ENCODE data around the gene LIPM. TPM values are rescaled to one million over a fixed set of nuclear protein-coding genes. Genes with fewer than 3 reads are reported as not detected.

LIPM gene, protein sequence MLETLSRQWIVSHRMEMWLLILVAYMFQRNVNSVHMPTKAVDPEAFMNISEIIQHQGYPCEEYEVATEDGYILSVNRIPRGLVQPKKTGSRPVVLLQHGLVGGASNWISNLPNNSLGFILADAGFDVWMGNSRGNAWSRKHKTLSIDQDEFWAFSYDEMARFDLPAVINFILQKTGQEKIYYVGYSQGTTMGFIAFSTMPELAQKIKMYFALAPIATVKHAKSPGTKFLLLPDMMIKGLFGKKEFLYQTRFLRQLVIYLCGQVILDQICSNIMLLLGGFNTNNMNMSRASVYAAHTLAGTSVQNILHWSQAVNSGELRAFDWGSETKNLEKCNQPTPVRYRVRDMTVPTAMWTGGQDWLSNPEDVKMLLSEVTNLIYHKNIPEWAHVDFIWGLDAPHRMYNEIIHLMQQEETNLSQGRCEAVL
- total RNA-seq (not detected), polyA plus RNA-seq (not detected)

GRCh38 chr10:88802523-88803285 lies at the start of gene LIPM:
Gene LIPM, plus strand, starts transcription at chr10:88802730. Its CDS starts 167 bp downstream, at chr10:88802897.
- WGBS, 2 donors: 66 to 80% methylated on average over 2 of the region's 2 CpGs

DNA sequence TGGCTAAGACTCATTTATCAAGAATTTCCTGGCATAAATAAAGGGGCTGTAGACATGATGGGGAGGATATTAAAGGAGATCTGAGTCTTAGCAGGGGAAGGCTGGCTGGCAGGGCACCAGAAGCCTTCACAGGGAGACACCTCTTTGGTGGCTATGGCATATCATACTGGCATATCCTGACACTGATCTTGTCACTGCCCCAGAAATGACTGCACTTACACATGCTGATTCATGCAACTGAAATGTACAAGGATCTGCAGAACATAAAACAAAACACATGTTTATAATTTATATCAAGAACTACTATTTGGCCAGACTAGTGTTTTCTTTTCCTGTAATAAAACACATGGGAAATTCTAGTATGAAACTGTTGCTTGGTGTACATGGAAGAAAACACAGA lies 48.2 kb upstream of the LIPM start:
- no peaks in the 10 kb centered on the region for H3K4me1 ChIP-seq
- no peak for DNase-seq
- intact Hi-C loops (cut with DNase I): no loop called here
- TF ChIP-seq, protein P1, sequence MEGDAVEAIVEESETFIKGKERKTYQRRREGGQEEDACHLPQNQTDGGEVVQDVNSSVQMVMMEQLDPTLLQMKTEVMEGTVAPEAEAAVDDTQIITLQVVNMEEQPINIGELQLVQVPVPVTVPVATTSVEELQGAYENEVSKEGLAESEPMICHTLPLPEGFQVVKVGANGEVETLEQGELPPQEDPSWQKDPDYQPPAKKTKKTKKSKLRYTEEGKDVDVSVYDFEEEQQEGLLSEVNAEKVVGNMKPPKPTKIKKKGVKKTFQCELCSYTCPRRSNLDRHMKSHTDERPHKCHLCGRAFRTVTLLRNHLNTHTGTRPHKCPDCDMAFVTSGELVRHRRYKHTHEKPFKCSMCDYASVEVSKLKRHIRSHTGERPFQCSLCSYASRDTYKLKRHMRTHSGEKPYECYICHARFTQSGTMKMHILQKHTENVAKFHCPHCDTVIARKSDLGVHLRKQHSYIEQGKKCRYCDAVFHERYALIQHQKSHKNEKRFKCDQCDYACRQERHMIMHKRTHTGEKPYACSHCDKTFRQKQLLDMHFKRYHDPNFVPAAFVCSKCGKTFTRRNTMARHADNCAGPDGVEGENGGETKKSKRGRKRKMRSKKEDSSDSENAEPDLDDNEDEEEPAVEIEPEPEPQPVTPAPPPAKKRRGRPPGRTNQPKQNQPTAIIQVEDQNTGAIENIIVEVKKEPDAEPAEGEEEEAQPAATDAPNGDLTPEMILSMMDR (IDR thresholded peaks at IDR 0.05): no peak
- no peak for TF ChIP-seq POLR2AphosphoS5 (IDR thresholded peaks at IDR 0.05)
- no peak for TF ChIP-seq POLR2A (IDR thresholded peaks at IDR 0.05)
- no peak for TF ChIP-seq EP300 (IDR thresholded peaks at IDR 0.05)
- no peaks in the 10 kb centered on the region for H3K27me3 ChIP-seq
- H3K9me3 ChIP-seq: peaks cover 0 to under 1% (median 0%) of the 10 kb centered on the region in 4 donors
- H3K27ac ChIP-seq: no peak overlapping the region
- no peaks in the 10 kb centered on the region for H3K36me3 ChIP-seq
- H3K4me3 ChIP-seq: no peak overlapping the region

More at GRCh38 chr10:88802523-88803285, at the start of gene LIPM:
- Histone ChIP-seq H3K27ac (no peak within 1 kb of the TSS), H3K27me3 (no peaks in the 10 kb centered on the region), H3K9me3 (no peaks in the 10 kb centered on the region), H3K4me1 (no peaks in the 10 kb centered on the region), H3K4me3 (no peak within 1 kb of the TSS), H3K36me3 (no peaks in the 10 kb centered on the region)
- no peak for DNase-seq
- intact Hi-C loops (cut with DNase I): no loop called here
- TF ChIP-seq POLR2A (IDR thresholded peaks at IDR 0.05) (no peak), POLR2AphosphoS5 (IDR thresholded peaks at IDR 0.05) (no peak), EP300 (IDR thresholded peaks at IDR 0.05) (no peak)
- TF ChIP-seq, protein P1 (IDR thresholded peaks at IDR 0.05): no peak

- H3K36me3 ChIP-seq: no peaks in the 10 kb centered on the region
- 56 to 84% methylated on average over 3 of the region's 3 CpGs for WGBS, 2 donors
- TF ChIP-seq POLR2AphosphoS5 (IDR thresholded peaks at IDR 0.05) (no peak), EP300 (IDR thresholded peaks at IDR 0.05) (no peak), POLR2A (IDR thresholded peaks at IDR 0.05) (no peak)
- TF ChIP-seq, protein P1 (IDR thresholded peaks at IDR 0.05): no peak
- H3K9me3 ChIP-seq: no peaks in the 10 kb centered on the region
- H3K4me3 ChIP-seq: no peak overlapping the region
- DNase-seq: no peak
- H3K4me1 ChIP-seq: no peaks in the 10 kb centered on the region
- no peak overlapping the region for H3K27ac ChIP-seq
- H3K27me3 ChIP-seq: no peaks in the 10 kb centered on the region
- intact Hi-C loops (cut with DNase I): no loop called here
Measured at GRCh38 chr10:88755753-88756152, 46.8 kb upstream of the LIPM start.

DNA sequence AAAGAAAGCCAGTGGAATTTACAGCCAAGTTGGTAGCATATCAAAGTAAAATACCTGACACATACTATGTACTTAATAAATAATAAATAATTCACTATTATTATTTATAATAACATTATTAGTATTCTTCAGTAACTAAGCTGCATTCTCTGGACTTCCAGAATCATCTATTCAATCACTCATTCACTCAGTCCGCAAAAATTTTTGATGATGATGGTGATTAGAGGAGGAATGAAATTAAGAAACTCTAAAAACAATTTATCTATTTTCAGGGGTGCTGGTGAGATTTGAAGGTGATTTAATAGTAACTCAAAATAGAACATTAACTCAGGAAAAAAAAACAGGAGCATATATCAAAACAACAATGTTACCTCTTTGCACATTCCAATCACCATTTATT lies 45.9 kb upstream of the LIPM start:
- Histone ChIP-seq H3K27me3 (no peaks in the 10 kb centered on the region), H3K36me3 (no peaks in the 10 kb centered on the region), H3K4me1 (no peaks in the 10 kb centered on the region), H3K9me3 (no peaks in the 10 kb centered on the region), H3K4me3 (no peak overlapping the region), H3K27ac (no peak overlapping the region)
- WGBS, 2 donors: 0% methylated on average over 1 of the region's 1 CpG
- DNase-seq: no peak
- TF ChIP-seq EP300 (IDR thresholded peaks at IDR 0.05) (no peak), POLR2A (IDR thresholded peaks at IDR 0.05) (no peak), POLR2AphosphoS5 (IDR thresholded peaks at IDR 0.05) (no peak)
- TF ChIP-seq, protein P1 (IDR thresholded peaks at IDR 0.05): no peak
- intact Hi-C loops (cut with DNase I): no loop called here

All from sigmoid colon (tissue), 7 donors.